NCI-H2029 treated with DMSO at 0.1 percent for 48 hours (cell line): ENCODE results near the gene MGRN1.

ENCODE experiments used
- DNase-seq: peaks from one replicate; lab custom pipeline; 2025; lab: John Stamatoyannopoulos, UW

MGRN1 gene

DNA sequence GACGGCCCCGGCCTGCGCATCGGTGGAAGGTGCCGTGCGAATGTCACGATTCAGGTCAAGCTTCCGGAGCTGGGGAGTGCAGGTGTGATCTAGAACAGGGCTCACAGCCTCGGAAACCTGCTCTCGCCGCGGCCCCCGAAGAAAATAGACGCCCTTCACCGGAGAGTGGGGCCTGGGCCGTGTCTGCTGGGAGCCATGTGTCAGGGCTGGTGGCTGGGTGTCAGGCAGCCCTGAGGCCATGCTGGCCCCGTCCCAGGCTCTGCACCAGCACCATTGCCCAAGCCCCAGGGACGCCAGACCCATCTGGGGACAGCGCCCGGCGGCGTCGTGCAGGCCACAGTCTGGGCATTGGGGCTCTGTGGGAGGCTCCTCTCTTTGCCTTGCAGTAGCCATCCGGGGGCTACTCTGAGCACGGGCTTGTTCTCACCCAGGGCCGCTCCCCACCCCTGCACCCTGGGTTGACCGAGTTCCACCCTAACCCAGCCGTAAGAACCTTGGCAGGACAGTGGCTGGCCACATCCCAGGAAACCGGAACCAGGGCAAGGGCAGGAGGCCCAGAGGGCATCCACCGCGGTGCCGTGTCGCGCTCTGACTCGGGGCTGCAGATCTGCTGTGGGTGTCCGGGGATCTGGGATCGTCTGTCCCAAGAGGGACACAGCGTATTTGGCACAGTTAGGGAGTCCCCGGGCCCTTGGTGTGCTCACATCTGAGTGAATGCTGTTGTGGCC is 63.5 kb downstream of the MGRN1 start:
- DNase-seq = no peak

DNA sequence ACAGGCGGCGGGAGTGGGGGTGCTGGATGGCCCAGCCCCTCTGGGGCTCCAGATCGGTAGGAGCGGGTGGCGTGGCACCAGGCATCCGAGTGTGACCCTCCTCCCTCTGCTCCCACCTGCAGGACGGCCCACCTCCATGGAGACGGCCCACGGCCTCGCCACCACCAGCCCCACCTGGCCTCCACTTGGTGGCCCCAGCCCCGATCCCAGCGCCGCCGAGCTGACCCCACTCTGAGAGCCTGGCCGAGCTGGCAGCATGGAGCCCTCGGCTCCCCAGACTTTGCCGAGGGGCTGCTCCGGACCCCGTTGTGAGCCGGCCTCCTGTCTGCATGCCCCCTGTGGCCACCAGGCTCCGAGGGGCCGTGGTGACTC is 64.0 kb downstream of the MGRN1 start:
- DNase-seq = no peak

DNA sequence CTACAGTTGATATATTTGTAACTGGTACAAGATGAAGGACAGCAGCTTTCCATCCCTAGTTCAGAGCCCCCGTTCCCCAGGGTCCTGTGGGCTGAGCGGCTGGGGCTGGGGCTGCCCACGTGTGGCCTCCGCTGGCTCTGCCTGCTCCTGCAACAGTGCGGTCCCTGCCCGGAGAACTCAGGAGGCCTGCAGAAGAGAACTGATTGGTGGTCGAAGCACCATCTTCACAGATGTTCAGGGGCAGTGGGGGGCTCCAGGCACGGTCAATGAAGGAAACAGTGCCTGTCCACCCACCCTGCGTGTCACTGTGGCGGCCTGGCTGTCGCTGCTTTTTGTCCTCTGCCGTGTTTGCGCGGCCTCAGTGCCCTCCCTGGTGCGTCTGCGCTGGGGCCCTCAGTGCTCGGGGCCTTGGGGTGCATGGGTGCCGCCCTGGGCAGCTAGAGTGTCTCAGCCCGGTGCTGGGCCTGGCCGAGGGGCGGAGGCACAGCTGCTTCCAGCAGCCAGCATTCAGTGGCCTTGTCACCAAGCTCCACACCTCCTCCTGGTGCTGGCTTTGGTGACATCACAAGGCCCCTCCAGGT is 64.6 kb downstream of the MGRN1 start:
- no peak for DNase-seq

DNA sequence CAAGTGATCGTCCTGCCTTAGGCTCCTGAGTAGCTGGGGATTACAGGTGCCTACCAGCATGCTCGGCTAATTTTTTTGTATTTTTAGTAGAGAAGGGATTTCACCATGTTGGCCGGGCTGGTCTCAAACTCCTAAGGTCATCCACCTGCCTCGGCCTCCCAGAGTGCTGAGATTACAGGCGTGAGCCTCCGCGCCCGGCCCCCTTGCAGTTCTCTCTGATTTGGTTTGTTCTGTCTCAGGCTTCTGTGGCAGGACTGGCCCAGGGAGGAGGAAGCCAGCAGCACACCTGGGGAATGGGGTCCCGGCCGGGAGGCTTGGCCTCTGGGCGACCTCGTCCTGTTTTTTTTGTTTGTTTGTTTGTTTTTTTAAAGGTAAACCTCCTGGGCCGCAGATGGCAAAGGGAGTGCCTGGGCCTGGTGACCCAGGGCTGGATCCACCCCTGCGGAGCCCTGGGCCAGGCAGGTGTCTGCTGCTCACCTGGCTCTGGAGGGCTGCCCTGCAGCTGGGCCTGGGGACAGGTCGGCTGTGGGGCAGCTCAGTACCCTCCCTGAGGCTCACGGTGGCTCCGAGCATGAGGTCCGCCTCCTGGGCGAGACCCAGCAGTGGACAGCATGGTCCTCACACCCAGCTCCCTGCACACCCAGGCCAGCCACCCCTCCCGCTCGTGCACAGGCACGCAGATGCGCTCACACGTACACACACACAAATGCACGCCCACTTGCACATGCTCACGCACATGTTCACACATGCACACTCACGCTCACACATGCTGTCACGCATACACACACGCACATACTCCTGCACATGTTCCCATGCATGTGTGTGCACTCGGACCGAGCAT is 65.5 kb downstream of the MGRN1 start:
- DNase-seq = no peak

DNA sequence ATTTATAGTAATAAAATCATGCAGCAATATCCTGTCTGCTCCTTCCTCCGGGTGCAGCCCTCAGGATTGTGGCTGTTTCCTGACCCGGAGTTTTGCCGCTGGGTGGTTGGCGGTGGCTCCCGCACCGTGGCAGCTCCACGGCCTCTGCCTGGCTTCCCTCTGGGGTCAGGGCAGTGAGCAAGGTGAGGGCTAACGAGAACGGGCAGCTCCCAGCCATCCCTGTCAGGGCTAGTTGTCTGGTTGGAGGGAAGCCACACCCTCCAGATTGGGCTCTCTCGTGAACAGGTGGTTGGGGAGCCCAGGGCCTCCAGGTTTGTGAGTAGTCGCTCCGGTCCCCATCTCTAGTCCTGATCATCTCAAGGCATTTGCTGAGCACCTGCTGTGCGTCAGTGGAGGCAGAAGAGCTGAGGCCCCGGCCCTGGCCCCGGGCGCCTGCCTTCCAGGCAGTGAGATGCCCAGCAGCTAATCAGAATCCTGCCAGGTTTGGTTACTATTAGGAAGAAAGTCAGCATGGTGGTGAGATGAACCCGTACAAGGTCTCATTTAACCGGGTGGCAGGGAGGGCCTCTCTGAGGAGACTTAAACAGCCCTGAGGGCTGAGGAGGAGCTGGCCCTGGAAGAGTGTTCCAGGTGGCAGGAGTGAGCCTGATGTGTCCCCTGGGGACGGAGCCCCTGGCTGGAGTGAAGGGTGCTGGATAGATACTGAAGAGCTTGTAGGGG is 66.5 kb downstream of the MGRN1 start:
- DNase-seq = no peak

DNA sequence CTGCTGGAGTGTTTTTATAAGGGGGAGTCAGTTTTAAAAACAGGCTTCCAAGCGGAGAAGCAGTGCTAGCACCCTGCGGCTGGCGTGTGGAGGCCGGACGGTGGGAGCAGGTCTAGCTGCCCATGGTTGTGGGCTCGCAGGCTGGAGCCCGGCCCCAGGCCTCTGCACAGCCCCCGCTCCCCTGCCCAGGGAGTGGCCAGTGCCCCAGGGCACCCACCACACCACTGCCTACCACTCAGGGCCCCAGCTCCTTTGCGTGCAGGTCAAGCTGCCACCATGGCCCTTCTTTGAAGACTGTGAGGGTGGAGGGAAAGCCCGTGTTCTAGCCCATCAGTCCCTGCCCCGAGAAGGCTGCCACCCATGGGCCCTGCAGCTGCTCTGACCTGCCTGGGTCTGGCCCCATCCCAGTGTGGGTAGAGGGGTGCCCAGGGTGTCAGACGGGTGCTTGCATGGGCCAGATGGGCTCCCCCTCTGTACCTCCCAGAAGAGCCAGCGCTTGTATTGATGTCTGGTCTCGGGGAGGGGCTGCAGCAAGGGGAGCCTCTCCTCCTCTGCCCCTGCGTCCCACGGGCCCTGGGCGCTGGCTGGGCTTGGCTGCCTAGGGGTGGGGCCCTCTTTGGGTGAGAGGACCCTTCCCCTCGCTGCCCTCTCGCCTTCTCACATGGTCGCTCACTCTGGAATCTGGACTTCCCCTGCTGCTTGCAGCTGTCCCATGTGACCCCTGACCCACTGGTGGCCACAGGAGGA is 67.2 kb downstream of the MGRN1 start:
- DNase-seq = no peak

DNA sequence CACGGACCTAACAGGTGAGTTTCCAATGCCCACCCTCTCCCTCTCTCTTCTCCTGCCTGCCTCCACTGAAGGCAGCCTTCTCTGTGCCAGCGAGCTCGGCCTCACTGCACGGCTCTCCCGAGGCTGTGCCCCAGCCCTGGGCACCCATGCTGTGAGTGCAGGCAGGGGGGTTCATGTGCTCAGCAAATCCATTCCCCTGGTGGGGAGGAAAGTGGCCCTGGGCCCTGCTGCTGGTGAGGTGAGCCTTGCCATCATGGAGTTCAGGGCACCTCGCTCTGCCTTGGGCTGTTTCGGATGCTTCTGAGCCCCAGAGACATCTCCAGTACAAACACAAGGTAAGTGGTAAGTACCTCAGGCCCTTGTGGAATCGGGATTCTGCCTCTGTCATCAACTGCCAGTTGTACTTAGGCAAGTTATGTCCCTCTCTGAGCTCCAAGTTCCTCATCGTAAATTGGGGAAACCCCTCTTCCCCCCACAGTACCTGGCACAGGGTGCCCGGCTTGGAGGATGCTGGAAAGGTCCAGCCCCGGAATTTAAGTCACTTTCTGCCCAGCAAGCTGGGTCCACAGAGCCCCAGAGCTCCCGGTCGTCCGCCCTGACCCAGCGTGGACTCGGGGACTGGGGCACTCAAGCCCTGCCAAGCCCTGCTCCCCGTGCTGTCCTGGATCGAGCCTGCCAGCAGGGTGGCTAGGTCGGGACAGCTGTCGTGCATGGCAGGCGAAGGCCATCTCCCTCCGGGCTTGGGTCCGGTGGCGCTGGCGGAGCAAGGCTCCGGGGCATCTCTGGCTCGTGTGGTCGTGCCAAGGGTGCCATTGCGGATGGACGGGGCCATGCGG is 68.1 kb downstream of the MGRN1 start:
- no peak for DNase-seq

DNA sequence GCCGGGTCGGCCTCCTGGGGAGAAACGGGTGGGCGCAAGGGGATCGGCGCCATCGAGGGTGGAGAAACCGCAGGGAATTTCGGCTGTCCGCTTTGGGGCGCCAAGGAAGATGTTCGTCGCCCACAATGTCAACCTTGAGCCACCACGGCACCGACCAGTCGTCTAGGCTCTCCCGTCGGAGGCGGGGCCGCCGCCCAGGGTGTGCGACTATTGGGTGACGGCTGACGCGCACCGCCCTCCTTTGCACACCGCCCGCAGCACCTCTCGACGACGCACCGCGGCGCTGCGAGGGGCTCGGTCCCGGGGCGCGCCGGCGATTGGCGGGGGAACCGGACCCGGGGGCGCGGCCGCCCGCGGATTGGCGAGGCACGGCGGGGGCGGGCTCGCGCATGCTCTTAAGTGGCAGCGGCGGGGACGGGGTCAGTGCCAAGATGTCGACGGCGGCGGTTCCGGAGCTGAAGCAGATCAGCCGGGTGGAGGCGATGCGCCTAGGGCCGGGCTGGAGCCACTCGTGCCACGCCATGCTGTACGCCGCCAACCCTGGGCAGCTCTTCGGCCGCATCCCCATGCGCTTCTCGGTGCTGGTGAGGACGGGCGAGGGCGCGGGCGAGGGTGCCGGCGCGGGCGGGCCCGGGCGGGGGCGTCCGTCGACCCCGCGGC is 68.8 kb downstream of the MGRN1 start, which contains the start of gene NUDT16L1:
NUDT16L1 (plus strand) TSS at position 267 of the 660 bp plus-strand sequence; CDS start at position 432, 165 bp downstream.
- DNase-seq = peak; percentile 73

DNA sequence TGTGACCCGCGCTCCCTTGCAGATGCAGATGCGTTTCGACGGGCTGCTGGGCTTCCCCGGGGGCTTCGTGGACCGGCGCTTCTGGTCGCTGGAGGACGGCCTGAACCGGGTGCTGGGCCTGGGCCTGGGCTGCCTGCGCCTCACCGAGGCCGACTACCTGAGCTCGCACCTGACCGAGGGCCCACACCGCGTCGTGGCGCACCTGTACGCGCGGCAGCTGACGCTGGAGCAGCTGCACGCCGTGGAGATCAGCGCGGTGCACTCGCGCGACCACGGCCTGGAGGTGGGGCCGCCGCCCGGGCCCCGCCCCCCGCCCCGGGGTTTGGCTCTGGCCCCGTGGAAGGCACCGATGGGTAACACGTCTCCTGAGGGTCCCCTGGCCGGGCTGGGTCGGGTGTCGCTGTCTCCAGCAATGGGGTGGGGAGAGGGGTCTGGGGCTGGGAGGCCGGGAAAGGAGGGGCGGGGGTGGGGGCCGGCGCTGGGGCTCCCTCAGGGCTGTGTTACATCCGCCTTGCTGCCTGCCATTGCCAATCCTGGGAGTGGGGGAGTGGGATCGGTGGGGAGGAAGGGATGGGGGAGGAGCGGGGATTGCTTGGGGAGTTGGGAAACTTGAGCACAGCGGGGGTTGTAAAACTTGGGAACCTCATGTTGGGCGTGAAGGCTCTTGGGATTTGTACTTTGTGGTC is 69.5 kb downstream of the MGRN1 start:
- no peak for DNase-seq

DNA sequence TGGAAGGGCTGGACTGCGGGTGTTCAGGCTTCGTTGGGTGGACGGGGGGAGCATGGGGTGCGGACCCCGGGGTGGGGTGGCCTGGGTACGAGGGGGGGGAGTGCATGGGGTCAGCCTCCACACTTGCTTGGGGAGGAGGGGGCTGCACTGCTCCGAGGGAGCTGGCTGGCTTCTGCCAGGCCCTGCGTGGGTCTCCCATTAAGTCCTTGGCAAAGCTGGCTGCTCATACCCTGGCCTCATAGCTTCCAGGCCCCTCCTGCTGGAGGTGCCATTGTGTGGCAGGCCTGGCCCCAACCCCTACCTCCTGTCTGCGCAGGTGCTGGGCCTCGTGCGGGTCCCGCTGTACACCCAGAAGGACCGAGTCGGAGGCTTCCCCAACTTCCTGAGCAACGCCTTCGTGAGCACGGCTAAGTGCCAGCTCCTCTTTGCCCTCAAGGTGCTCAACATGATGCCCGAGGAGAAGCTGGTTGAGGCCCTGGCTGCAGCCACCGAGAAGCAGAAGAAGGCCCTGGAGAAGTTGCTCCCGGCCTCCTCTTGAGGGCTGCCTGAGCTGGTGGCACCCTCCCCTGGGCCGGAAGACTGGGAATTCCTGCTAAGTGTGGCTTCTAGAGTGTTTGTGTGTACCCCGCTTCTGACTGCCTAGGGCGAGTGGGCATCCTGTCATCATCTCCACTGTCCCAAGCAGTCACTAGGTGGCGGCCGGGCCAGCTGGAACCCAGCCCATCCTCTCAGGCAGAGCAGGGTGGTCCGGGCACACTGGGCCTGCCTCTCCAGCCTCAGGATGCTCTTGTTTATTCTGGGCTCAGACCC is 70.2 kb downstream of the MGRN1 start:
- no peak for DNase-seq

DNA sequence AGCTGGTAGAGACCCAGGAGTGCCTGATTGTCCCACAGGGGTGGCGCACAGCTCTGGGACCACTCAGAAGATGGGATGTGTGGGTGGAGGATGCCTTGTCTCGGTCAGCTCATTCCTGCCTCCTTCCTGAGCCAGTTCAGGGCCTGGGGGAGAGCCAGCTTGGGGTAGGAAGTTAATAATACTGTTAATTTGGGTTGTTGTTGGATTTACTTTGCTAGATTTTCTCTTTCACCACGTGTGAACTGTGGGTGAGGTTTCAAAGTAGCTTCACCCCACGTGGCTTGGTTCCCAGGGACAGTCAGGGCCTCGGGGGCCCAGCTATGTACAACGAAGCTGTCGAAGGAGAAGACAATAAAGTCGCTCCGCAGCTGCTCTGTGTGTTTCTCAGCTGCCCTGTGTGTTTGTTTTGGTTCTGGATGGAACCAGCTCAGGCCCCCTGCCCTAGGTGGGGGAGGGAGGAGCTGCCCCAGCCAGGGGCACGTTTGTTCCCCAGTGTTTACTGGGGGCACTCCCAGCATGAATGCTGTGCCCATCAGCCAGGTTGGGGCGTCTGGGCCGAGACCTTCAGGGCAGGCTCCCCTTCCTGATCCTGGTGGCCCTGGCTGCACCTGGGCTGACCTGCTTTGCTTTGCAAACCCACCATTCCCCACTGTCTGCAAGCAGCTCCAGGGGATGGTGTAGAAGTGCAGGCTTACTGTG is 71.0 kb downstream of the MGRN1 start:
- DNase-seq = no peak

DNA sequence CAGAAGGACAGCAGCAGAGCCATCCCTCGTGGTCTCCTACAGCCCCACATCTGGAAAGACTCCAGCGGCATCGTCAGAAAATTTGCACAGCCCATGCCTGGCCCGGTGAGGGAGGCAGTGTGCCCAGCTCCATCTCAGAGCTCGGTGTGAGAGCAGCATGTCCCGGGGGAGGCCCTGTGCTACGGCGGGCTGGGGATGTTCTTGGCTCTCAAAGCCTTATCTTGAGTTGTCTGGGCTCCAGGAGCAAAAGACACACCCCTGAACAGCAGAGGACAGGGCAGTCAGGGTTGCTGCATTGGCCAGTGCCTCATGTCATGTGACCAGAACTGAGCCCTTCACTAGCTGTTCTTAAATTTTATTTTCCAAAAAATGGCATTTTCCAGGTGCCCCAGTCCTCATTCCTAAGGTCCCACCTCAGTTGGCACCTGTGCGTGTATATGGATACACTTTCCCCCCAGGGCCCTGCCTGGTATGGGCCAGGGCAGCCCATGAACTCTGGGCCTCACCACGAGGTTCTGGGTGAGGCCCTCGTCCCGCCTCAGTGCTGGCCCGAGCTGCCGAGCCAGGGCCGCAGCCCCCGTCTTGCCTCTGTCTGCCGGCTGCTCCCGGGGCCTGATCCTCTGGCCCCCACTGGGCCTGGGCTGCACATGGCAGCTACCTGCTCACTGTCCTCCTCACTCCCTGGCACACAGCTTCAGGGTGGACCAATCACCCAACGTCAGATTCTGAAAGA is 71.7 kb downstream of the MGRN1 start:
- no peak for DNase-seq

DNA sequence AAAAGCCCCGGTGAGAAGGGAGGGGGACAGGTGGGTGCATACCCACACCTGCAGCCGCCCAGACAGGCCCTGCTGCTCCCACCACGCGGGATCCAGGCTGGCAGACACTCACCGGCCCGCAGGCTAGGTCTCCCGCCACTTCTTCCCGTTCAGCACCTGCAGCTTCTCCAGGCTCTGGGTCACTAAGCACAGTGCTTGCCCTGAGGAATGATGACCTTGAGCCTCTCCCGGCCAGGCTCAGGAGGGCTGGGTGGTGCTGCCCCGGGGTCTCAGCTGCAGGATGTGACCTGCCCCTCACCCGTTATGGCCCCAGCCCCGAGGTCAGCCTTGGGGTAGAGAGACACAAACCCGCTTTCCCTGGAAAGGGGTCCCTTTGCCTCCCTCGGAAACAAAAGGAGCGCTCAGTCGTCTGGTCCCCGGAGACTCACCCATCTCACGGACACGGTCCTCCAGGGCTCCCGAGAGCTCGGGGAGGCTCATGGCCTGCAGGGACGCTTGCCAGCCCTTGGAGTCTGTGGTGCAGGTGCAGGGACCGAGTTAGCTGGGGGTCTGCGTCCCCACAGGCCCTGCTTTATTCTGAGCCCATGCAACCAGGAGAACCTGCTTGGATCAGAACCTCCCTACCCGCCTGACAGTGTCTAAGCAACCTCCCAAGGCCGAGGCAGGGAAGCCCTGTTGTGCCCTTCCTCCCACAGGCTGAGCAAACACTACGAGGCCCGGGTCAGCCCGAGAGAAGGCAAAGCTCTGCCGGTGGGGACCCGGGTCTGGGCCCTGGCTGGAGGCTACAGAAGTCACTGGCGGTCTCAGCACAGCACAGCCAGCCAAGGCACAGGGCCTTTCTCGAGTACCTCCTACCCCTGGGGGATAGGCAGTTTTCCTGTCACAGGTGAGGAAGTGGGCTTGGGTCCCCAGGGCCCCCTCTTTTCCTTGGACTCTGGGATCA is 72.5 kb downstream of the MGRN1 start:
- DNase-seq = no peak

DNA sequence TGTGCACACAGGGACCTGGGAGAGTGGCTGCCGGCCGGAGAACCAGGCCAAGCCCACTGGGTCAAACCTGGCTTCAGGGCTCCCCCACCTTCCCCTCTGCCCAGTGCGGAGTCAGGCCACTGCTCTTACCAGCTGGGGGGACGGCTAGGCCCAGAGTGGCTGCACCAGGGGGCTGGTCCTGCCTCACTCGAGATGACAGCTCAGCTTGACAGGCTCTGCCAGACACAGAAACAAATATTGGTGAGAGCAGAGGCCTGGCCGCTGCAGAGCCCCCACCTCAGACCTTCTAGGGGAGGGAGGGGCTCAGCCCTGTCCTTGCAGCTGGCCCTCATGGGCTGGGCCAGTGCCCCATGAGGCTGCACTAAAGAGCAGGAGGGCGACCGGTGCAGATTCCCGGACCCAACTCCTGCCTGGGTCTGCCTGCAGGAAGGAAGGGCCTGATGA is 73.2 kb downstream of the MGRN1 start:
- DNase-seq = no peak

DNA sequence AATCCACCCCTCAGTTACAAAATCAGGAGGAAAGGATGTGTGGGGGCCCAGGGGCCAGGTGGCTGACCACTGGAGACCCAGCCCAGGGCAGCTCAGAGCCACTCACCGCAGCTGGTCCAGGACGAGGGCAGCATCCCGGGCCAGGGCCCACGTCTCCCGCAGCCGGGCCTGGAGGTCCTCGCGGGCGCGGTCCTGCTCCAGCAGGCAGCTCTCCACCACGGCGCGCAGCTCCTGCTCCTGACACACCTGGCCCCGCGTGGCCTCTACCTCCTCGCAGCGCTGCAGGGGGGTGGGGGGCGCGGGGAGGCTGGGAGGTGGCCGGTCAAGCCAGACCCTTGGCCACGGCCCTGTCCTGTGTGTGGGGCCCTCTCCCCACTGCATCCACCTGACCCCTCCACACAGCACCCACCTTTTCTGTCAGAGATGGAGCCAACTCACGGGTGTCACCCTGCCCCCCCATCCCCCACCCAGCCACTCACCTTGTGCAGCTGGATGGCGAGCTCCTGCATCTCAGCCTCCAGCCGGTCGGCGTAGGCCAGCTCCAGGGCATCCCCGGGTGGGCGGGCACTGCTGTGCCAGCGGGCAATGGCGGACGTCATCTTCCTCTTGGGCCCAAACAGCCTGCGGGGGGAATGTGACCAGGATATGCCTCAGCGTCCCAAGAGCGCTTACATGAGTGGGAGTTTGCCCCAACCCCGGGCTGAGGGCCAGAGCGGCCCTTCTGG is 73.9 kb downstream of the MGRN1 start:
- no peak for DNase-seq
